ENCODE measurements around the gene ALG9.

ALG9 gene

GRCh38 chr11:111834432-111835163 lies 36.8 kb downstream of the ALG9 start:
- DNase-seq, result no peak

GRCh38 chr11:111833524-111833923 lies 37.9 kb downstream of the ALG9 start:
- no peak for DNase-seq

- no peak for DNase-seq
These were observed 42.0 kb downstream of the ALG9 start for GRCh38 chr11:111829185-111829968.

- DNase-seq, result no peak
These were observed 44.9 kb downstream of the ALG9 start for GRCh38 chr11:111826322-111826950.

GRCh38 chr11:111823629-111824028 lies 47.8 kb downstream of the ALG9 start:
- no peak for DNase-seq

GRCh38 chr11:111823131-111823530 lies 48.2 kb downstream of the ALG9 start:
- no peak for DNase-seq

- no peak for DNase-seq
These were observed 51.5 kb downstream of the ALG9 start for GRCh38 chr11:111819829-111820237.

- peak; percentile 26 for DNase-seq
These were observed 52.1 kb downstream of the ALG9 start for GRCh38 chr11:111819161-111819828.

- DNase-seq, result no peak
These were observed 55.9 kb downstream of the ALG9 start for GRCh38 chr11:111815489-111815888.

GRCh38 chr11:111814557-111815320 lies 56.6 kb downstream of the ALG9 start:
- DNase-seq, result no peak

- DNase-seq, result no peak
These were observed 57.3 kb downstream of the ALG9 start for GRCh38 chr11:111814106-111814505.

GRCh38 chr11:111812211-111812610 lies 59.2 kb downstream of the ALG9 start:
- DNase-seq, result no peak

GRCh38 chr11:111811445-111811844 lies 59.9 kb downstream of the ALG9 start:
- no peak for DNase-seq

GRCh38 chr11:111808834-111809233 lies 62.5 kb downstream of the ALG9 start:
- no peak for DNase-seq

- no peak for DNase-seq
These were observed 63.3 kb downstream of the ALG9 start for GRCh38 chr11:111808063-111808588.

GRCh38 chr11:111807076-111807475 lies 64.3 kb downstream of the ALG9 start:
- DNase-seq, result no peak

GRCh38 chr11:111801135-111801534 lies 70.2 kb downstream of the ALG9 start:
- no peak for DNase-seq

- DNase-seq, result no peak
These were observed 73.1 kb downstream of the ALG9 start for GRCh38 chr11:111798279-111798678.

- no peak for DNase-seq
These were observed 74.2 kb downstream of the ALG9 start for GRCh38 chr11:111797145-111797581.

- DNase-seq, result no peak
These were observed 74.7 kb downstream of the ALG9 start for GRCh38 chr11:111796696-111797095.

- DNase-seq, result no peak
These were observed 75.9 kb downstream of the ALG9 start for GRCh38 chr11:111795334-111795985.

GRCh38 chr11:111793863-111794262 lies 77.5 kb downstream of the ALG9 start:
- peak; percentile 87 for DNase-seq
